ENCODE measurements around the gene NOD1.

Gene NOD1

DNA sequence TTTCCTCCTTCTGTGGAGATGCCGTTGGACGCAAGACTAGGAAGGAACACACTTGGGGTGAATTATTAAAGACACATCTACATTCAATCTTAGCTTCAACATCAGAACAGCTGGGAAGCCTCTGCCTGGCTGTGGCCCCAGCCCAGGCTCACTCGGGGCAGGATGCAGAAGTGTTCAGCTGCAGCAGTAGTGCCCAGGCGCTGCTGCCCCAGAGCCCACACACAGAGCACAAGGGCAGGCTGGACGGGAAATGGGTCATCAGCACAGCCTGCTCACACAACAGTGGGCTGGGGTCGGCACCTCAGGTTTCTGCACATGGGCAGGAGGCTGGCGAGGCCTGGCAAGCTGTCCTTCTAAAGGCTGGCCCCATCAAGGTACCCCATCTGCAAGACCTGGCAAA, 42.5 kb downstream of the NOD1 start:
- Histone ChIP-seq H3K27ac (no peak overlapping the region), H3K4me3 (ENCODE audit: low read depth, low read length) (no peak overlapping the region), H3K9me3 (ENCODE audit: control insufficient read depth, low read length) (no peaks in the 10 kb centered on the region), H3K9ac (no peak overlapping the region), H2AFZ (no peak overlapping the region), H3K4me2 (ENCODE audit: low read length) (no peak overlapping the region), H3K27me3 (ENCODE audit: control insufficient read depth, insufficient read depth, low read length) (no peaks in the 10 kb centered on the region), H3K79me2 (no peaks in the 10 kb centered on the region), H3K4me1 (peaks cover 7% of the 10 kb centered on the region), H3K36me3 (ENCODE audit: control insufficient read depth, insufficient read depth, low read length) (no peaks in the 10 kb centered on the region)
- TF ChIP-seq, protein P1, sequence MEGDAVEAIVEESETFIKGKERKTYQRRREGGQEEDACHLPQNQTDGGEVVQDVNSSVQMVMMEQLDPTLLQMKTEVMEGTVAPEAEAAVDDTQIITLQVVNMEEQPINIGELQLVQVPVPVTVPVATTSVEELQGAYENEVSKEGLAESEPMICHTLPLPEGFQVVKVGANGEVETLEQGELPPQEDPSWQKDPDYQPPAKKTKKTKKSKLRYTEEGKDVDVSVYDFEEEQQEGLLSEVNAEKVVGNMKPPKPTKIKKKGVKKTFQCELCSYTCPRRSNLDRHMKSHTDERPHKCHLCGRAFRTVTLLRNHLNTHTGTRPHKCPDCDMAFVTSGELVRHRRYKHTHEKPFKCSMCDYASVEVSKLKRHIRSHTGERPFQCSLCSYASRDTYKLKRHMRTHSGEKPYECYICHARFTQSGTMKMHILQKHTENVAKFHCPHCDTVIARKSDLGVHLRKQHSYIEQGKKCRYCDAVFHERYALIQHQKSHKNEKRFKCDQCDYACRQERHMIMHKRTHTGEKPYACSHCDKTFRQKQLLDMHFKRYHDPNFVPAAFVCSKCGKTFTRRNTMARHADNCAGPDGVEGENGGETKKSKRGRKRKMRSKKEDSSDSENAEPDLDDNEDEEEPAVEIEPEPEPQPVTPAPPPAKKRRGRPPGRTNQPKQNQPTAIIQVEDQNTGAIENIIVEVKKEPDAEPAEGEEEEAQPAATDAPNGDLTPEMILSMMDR (IDR thresholded peaks at IDR 0.05) = no peak

DNA sequence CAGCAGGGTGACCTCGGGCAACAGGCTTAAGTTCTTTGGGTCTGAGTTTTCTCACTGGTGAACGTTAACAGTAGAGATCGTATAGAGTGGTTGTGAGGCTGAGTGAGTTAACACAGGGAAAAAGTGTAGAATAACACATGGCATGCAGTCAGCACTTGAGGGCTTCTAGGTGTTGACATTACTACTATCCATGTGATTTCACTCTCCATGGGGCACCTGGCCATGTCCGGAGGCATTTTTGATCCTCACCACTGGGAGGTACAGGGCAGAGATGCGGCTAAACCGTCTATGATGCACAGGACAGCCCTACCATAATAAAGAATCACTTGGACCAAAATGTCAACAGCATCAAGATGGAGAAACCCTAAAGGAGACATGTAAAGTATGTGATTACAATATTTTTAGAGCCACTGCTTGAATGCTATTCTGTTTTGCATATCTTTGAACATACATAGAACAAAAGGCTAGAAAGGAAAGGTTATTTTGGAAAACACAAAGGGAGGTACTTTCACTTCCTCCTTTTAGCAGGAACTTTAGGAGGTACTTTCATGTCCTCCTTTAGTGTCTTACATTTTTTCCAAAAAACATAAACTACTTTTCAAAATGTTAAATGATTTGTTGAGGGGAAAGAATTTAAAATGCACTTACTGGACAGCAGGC, 44.3 kb downstream of the NOD1 start:
- Histone ChIP-seq H3K36me3 (ENCODE audit: control insufficient read depth, insufficient read depth, low read length) (no peaks in the 10 kb centered on the region), H3K4me2 (ENCODE audit: low read length) (no peak overlapping the region), H3K4me1 (peaks cover 17% of the 10 kb centered on the region), H3K9me3 (ENCODE audit: control insufficient read depth, low read length) (no peaks in the 10 kb centered on the region), H3K27ac (no peak overlapping the region), H3K4me3 (ENCODE audit: low read depth, low read length) (no peak overlapping the region), H3K79me2 (no peaks in the 10 kb centered on the region), H3K9ac (no peak overlapping the region), H3K27me3 (ENCODE audit: control insufficient read depth, insufficient read depth, low read length) (no peaks in the 10 kb centered on the region), H2AFZ (no peak overlapping the region)
- TF ChIP-seq, protein P1 (IDR thresholded peaks at IDR 0.05) = no peak

DNA sequence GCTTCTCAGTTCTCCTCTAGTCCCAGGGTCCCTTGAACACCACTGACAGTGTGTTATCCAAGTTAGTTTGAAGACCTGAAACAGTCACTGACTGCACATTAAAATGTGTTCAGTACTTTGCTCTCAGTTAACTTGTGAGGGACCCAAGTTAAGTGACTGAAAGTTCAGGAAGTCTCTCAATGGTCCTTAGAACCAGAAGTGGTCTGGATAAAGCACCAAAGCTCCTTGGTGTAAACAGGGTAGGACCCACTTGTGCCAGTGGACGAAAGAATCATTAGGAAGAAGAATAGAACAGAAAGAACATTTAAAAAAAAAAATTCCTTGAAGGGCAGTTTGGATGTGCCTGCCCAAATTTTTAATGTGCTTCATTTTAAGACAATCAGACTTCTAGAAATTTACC, 45.1 kb downstream of the NOD1 start:
- Histone ChIP-seq H3K27ac (no peak overlapping the region), H3K27me3 (ENCODE audit: control insufficient read depth, insufficient read depth, low read length) (no peaks in the 10 kb centered on the region), H2AFZ (no peak overlapping the region), H3K4me3 (ENCODE audit: low read depth, low read length) (no peak overlapping the region), H3K79me2 (no peaks in the 10 kb centered on the region), H3K9ac (no peak overlapping the region), H3K4me2 (ENCODE audit: low read length) (no peak overlapping the region), H3K4me1 (peaks cover 22% of the 10 kb centered on the region), H3K9me3 (ENCODE audit: control insufficient read depth, low read length) (no peaks in the 10 kb centered on the region), H3K36me3 (ENCODE audit: control insufficient read depth, insufficient read depth, low read length) (no peaks in the 10 kb centered on the region)
- TF ChIP-seq, protein P1 (IDR thresholded peaks at IDR 0.05) = no peak

DNA sequence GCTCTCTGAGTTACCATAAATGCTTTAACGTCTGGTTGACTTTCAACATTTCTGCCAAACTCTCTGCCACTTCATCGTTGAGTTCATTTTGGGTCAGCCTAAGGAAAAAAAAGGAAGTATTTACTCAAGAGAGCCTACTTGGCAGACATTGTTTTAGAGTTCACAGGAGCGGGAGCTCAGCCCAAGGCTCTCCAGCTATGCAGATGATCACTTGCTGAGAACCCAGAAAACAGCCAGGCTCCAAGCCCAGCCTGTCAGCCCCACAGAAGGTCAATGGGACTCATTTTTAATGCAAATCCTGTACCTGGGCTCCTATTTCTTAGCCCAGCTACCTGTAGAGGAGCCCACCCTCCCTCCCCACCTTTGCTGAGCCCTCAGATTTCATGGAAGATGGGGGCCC, 45.5 kb downstream of the NOD1 start:
- Histone ChIP-seq H3K9me3 (ENCODE audit: control insufficient read depth, low read length) (no peaks in the 10 kb centered on the region), H3K4me2 (ENCODE audit: low read length) (no peak overlapping the region), H3K79me2 (no peaks in the 10 kb centered on the region), H3K27ac (no peak overlapping the region), H3K9ac (no peak overlapping the region), H3K36me3 (ENCODE audit: control insufficient read depth, insufficient read depth, low read length) (no peaks in the 10 kb centered on the region), H3K4me3 (ENCODE audit: low read depth, low read length) (no peak overlapping the region), H2AFZ (no peak overlapping the region), H3K27me3 (ENCODE audit: control insufficient read depth, insufficient read depth, low read length) (no peaks in the 10 kb centered on the region), H3K4me1 (peaks cover 22% of the 10 kb centered on the region)
- TF ChIP-seq, protein P1 (IDR thresholded peaks at IDR 0.05) = no peak

DNA sequence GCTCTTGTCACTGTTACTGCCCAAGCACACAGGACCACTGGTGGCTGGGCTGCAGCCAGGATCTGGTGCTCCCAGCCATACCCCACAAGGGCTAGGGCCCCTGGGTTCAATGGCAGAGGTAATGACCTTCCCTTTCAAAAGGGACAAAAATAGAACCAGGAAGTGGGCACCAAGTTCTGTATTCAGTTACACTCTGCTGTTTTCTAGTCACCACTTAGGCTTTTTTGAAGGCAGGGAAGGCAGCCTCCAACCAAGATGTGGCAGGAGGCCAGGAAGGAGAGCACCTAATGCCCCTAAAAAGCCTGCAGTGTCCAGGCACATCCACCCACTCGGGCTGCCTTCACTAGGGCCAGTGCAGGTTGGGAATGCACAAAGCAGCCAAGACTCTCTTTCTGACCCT, 47.8 kb downstream of the NOD1 start:
- Histone ChIP-seq H3K4me1 (peaks cover 22% of the 10 kb centered on the region), H3K36me3 (ENCODE audit: control insufficient read depth, insufficient read depth, low read length) (no peaks in the 10 kb centered on the region)
- TF ChIP-seq, protein P1 (IDR thresholded peaks at IDR 0.05) = no peak

More for the DNA sequence above, 47.8 kb downstream of the NOD1 start:
- H3K9ac ChIP-seq = no peak overlapping the region
- H3K27ac ChIP-seq = no peak overlapping the region
- H3K9me3 ChIP-seq (ENCODE audit: control insufficient read depth, low read length) = no peaks in the 10 kb centered on the region
- H3K79me2 ChIP-seq = no peaks in the 10 kb centered on the region
- no peak overlapping the region for H2AFZ ChIP-seq
- no peaks in the 10 kb centered on the region for H3K27me3 ChIP-seq (ENCODE audit: control insufficient read depth, insufficient read depth, low read length)
- no peak overlapping the region for H3K4me3 ChIP-seq (ENCODE audit: low read depth, low read length)
- no peak overlapping the region for H3K4me2 ChIP-seq (ENCODE audit: low read length)

All from parathyroid adenoma (tissue), 2 donors.